Glutamatergic neuron (in vitro differentiated cells): ENCODE data around the gene FAM210A. TPM values are rescaled to one million over a fixed set of nuclear protein-coding genes. Genes with fewer than 3 reads are reported as not detected.

Source experiments
- DNase-seq: peaks from one replicate; pipeline ENCODE4 v3.0.0; 2022
- H3K27ac Mint-ChIP-seq: one replicate; pipeline ENCODE4 v1.8.0; 2020; ENCODE audit warnings: mild to moderate bottlenecking, mixed read lengths, inconsistent platforms; ENCODE audit not compliant: unreplicated experiment
- H3K27me3 Mint-ChIP-seq: one replicate; pipeline ENCODE4 v1.8.0; 2020; ENCODE audit warnings: mild to moderate bottlenecking, moderate library complexity, mixed read lengths, inconsistent platforms; ENCODE audit not compliant: unreplicated experiment
- H3K36me3 Mint-ChIP-seq: one replicate; pipeline ENCODE4 v1.8.0; 2020; ENCODE audit warnings: mild to moderate bottlenecking, mixed read lengths, inconsistent platforms; ENCODE audit not compliant: unreplicated experiment
- H3K4me1 Mint-ChIP-seq: one replicate; pipeline ENCODE4 v1.8.0; 2020; ENCODE audit warnings: mild to moderate bottlenecking, low read depth, mixed read lengths, inconsistent platforms; ENCODE audit not compliant: unreplicated experiment
- H3K4me3 Mint-ChIP-seq: one replicate; pipeline ENCODE4 v1.8.0; 2020; ENCODE audit warnings: mild to moderate bottlenecking, mixed read lengths, inconsistent platforms; ENCODE audit not compliant: unreplicated experiment
- H3K9me3 Mint-ChIP-seq: one replicate; pipeline ENCODE4 v1.8.0; 2020; ENCODE audit warnings: mild to moderate bottlenecking, moderate library complexity, mixed read lengths, inconsistent platforms; ENCODE audit not compliant: unreplicated experiment
- CTCF ChIP-seq: fragments of 200-600 bp; sonication (generic); IDR thresholded peaks from one replicate; pipeline ENCODE4 v1.5.0; 2021; ENCODE audit not compliant: partially characterized antibody, unreplicated experiment
- total RNA-seq: library from RNA; stranded (reverse); fragmentation: NEBNext Ultra II Directional; extraction: Animal tissue kit (Norgen Biotek cat#: 25700); gene quantifications from one replicate; pipeline ENCODE4 v1.2.1, GENCODE V29; 2021; ENCODE audit not compliant: unreplicated experiment

Gene FAM210A
- total RNA-seq, 1 donor from 2014 or later: 7.9 TPM

GRCh38 chr18:13620818-13621445 is 105.4 kb downstream of the FAM210A start:
- no peak overlapping the region for H3K27ac Mint-ChIP-seq
- no peaks in the 10 kb centered on the region for H3K36me3 Mint-ChIP-seq
- H3K9me3 Mint-ChIP-seq: peaks cover 3% of the 10 kb centered on the region
- H3K4me3 Mint-ChIP-seq: no peak overlapping the region
- H3K4me1 Mint-ChIP-seq: no peaks in the 10 kb centered on the region
- TF ChIP-seq CTCF: no peak
- no peak for DNase-seq
- peaks cover 15% of the 10 kb centered on the region for H3K27me3 Mint-ChIP-seq

GRCh38 chr18:13620206-13620672 is 106.1 kb downstream of the FAM210A start:
- Mint-ChIP-seq H3K36me3 (no peaks in the 10 kb centered on the region), H3K4me3 (no peak overlapping the region), H3K27ac (no peak overlapping the region), H3K4me1 (no peaks in the 10 kb centered on the region), H3K9me3 (peaks cover 3% of the 10 kb centered on the region), H3K27me3 (peaks cover 15% of the 10 kb centered on the region)
- TF ChIP-seq CTCF: no peak
- no peak for DNase-seq

GRCh38 chr18:13619505-13620205 is 106.7 kb downstream of the FAM210A start:
- DNase-seq: no peak
- Mint-ChIP-seq H3K27ac (no peak overlapping the region), H3K4me1 (no peaks in the 10 kb centered on the region), H3K36me3 (no peaks in the 10 kb centered on the region), H3K9me3 (peaks cover 3% of the 10 kb centered on the region), H3K27me3 (peaks cover 15% of the 10 kb centered on the region), H3K4me3 (no peak overlapping the region)
- no peak for TF ChIP-seq CTCF

GRCh38 chr18:13618760-13619438 is 107.5 kb downstream of the FAM210A start:
- peaks cover 15% of the 10 kb centered on the region for H3K27me3 Mint-ChIP-seq
- no peak for TF ChIP-seq CTCF
- H3K4me1 Mint-ChIP-seq: no peaks in the 10 kb centered on the region
- no peaks in the 10 kb centered on the region for H3K36me3 Mint-ChIP-seq
- H3K4me3 Mint-ChIP-seq: no peak overlapping the region
- peaks cover 3% of the 10 kb centered on the region for H3K9me3 Mint-ChIP-seq
- no peak for DNase-seq
- no peak overlapping the region for H3K27ac Mint-ChIP-seq
